Measurements from ENCODE around the gene RCCD1. TPM values are rescaled to one million over a fixed set of nuclear protein-coding genes. Genes with fewer than 3 reads are reported as not detected.

Gene RCCD1
- total and polyA plus RNA-seq, 2 donors (not counting 1 experiment from before 2014, with no cell fraction given), result 11.0 to 20.5 TPM

- peaks cover 1 to 90% of the 10 kb centered on the region in 2 experiments for H3K36me3 ChIP-seq (replicated peaks in 1 of 2; ENCODE audit: control extremely low read depth in 1 of 2, control insufficient read depth in 1 of 2, extremely low read depth in 1 of 2, insufficient read depth in 2 of 2, low read length in 1 of 2)
- DNase-seq (no peak), ATAC-seq (ENCODE audit: low read depth) (no peak)
- H3K4me2 ChIP-seq (replicated peaks; ENCODE audit: low read depth, low read length, poor library complexity, severe bottlenecking), result no peak overlapping the region
- no peak overlapping the region for H3K27ac ChIP-seq (ENCODE audit: low read length in 2 of 2)
- H3K4me1 ChIP-seq (ENCODE audit: control insufficient read depth in 2 of 2, insufficient read depth in 2 of 2, low read length in 2 of 2), result peaks cover 0 to 11% of the 10 kb centered on the region in 2 donors
- no peaks in the 10 kb centered on the region for H3K27me3 ChIP-seq (replicated peaks in 1 of 4; ENCODE audit: control extremely low read depth in 1 of 4, control insufficient read depth in 3 of 4, insufficient read depth in 4 of 4, low read length in 3 of 4)
- 96% methylated on average over 22 of the region's 22 CpGs for WGBS (ENCODE audit: insufficient coverage)
- no peak overlapping the region for H2AFZ ChIP-seq (ENCODE audit: insufficient read depth, low read depth, low read length, poor library complexity, severe bottlenecking)
- Mint-ChIP-seq H3K4me3 (no peak overlapping the region), H3K27me3 (no peaks in the 10 kb centered on the region), H3K27ac (no peak overlapping the region), H3K4me1 (peaks cover 10% of the 10 kb centered on the region), H3K9me3 (ENCODE audit: insufficient read depth) (no peaks in the 10 kb centered on the region)
- no peaks in the 10 kb centered on the region for H3K9me3 ChIP-seq (ENCODE audit: control extremely low read depth in 1 of 3, control insufficient read depth in 2 of 3, insufficient read depth in 1 of 3, low read length in 2 of 3)
- intact Hi-C loops (cut with micrococcal nuclease), result no loop called here
- CTCF ChIA-PET, result interaction anchor here (1.8 kb wide), 1 partner anchor 18 kb away, joined by 5 read pairs; the partner anchor contains the start of gene HDDC3
- H4K20me1 ChIP-seq (ENCODE audit: control insufficient read depth, insufficient read depth, low read length, poor library complexity, severe bottlenecking), result no peaks in the 10 kb centered on the region
- POLR2A ChIA-PET, result no interaction called here
- TF ChIP-seq, protein P1, sequence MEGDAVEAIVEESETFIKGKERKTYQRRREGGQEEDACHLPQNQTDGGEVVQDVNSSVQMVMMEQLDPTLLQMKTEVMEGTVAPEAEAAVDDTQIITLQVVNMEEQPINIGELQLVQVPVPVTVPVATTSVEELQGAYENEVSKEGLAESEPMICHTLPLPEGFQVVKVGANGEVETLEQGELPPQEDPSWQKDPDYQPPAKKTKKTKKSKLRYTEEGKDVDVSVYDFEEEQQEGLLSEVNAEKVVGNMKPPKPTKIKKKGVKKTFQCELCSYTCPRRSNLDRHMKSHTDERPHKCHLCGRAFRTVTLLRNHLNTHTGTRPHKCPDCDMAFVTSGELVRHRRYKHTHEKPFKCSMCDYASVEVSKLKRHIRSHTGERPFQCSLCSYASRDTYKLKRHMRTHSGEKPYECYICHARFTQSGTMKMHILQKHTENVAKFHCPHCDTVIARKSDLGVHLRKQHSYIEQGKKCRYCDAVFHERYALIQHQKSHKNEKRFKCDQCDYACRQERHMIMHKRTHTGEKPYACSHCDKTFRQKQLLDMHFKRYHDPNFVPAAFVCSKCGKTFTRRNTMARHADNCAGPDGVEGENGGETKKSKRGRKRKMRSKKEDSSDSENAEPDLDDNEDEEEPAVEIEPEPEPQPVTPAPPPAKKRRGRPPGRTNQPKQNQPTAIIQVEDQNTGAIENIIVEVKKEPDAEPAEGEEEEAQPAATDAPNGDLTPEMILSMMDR (IDR thresholded peaks at IDR 0.05), result no peak
- no peak for TF ChIP-seq EZH2 (IDR thresholded peaks at IDR 0.05; ENCODE audit: borderline replicate concordance, insufficient read depth, low read depth, low read length, poor library complexity, severe bottlenecking)
- H3K79me2 ChIP-seq (ENCODE audit: control insufficient read depth, insufficient read depth, low read length), result no peaks in the 10 kb centered on the region
- H3K4me3 ChIP-seq (ENCODE audit: control extremely low read depth in 1 of 5, extremely low read depth in 1 of 5, insufficient read depth in 1 of 5, low read depth in 2 of 5, low read length in 4 of 5), result no peak overlapping the region
- no peak overlapping the region for H3K9ac ChIP-seq (ENCODE audit: low read length)
Measured at GRCh38 chr15:90914305-90915080, 40.2 kb upstream of the RCCD1 start.

- ATAC-seq (ENCODE audit: low read depth), result no peak
- POLR2A ChIA-PET, result no interaction called here
Measured at GRCh38 chr15:90915216-90915807, 39.4 kb upstream of the RCCD1 start.

More at GRCh38 chr15:90915216-90915807, 39.4 kb upstream of the RCCD1 start:
- H3K36me3 ChIP-seq (replicated peaks in 1 of 2; ENCODE audit: control extremely low read depth in 1 of 2, control insufficient read depth in 1 of 2, extremely low read depth in 1 of 2, insufficient read depth in 2 of 2, low read length in 1 of 2), result peaks cover 1 to 92% of the 10 kb centered on the region in 2 experiments
- Mint-ChIP-seq H3K4me1 (peaks cover 10% of the 10 kb centered on the region), H3K4me3 (no peak overlapping the region), H3K9me3 (ENCODE audit: insufficient read depth) (no peaks in the 10 kb centered on the region), H3K27ac (peak overlapping the region; percentile 6), H3K27me3 (no peaks in the 10 kb centered on the region)
- intact Hi-C loops (cut with micrococcal nuclease), result no loop called here
- H3K9ac ChIP-seq (ENCODE audit: low read length), result no peak overlapping the region
- no peak overlapping the region for H3K4me2 ChIP-seq (replicated peaks; ENCODE audit: low read depth, low read length, poor library complexity, severe bottlenecking)
- no peaks in the 10 kb centered on the region for H3K79me2 ChIP-seq (ENCODE audit: control insufficient read depth, insufficient read depth, low read length)
- CTCF ChIA-PET, result interaction anchor here (0.8 kb wide), 1 partner anchor 41 kb away, joined by 4 read pairs; no protein-coding TSS in a partner anchor
- H3K27ac ChIP-seq (ENCODE audit: low read length in 2 of 2), result no peak overlapping the region
- no peaks in the 10 kb centered on the region for H3K27me3 ChIP-seq (replicated peaks in 1 of 4; ENCODE audit: control extremely low read depth in 1 of 4, control insufficient read depth in 3 of 4, insufficient read depth in 4 of 4, low read length in 3 of 4)
- peak overlapping the region in 1 of 5 experiments; percentile 7 for H3K4me3 ChIP-seq (ENCODE audit: control extremely low read depth in 1 of 5, extremely low read depth in 1 of 5, insufficient read depth in 1 of 5, low read depth in 2 of 5, low read length in 4 of 5)
- H3K9me3 ChIP-seq (ENCODE audit: control extremely low read depth in 1 of 3, control insufficient read depth in 2 of 3, insufficient read depth in 1 of 3, low read length in 2 of 3), result no peaks in the 10 kb centered on the region
- peaks cover 0 to 11% of the 10 kb centered on the region in 2 donors for H3K4me1 ChIP-seq (ENCODE audit: control insufficient read depth in 2 of 2, insufficient read depth in 2 of 2, low read length in 2 of 2)
- no peaks in the 10 kb centered on the region for H4K20me1 ChIP-seq (ENCODE audit: control insufficient read depth, insufficient read depth, low read length, poor library complexity, severe bottlenecking)
- no peak for DNase-seq
- 57% methylated on average over 4 of the region's 7 CpGs for WGBS (ENCODE audit: insufficient coverage)
- no peak for TF ChIP-seq EZH2 (IDR thresholded peaks at IDR 0.05; ENCODE audit: borderline replicate concordance, insufficient read depth, low read depth, low read length, poor library complexity, severe bottlenecking)
- TF ChIP-seq, protein P1 (IDR thresholded peaks at IDR 0.05), result no peak
- no peak overlapping the region for H2AFZ ChIP-seq (ENCODE audit: insufficient read depth, low read depth, low read length, poor library complexity, severe bottlenecking)
